Liver (tissue), 9 donors: ENCODE data around the gene CILP. TPM values are rescaled to one million over a fixed set of nuclear protein-coding genes. Genes with fewer than 3 reads are reported as not detected.
A peak's percentile ranks its signal among the peaks of the same experiment; 100 is the strongest.

Experiments used
- DNase-seq: peaks from one replicate; pipeline ENCODE4 v3.0.0-alpha.2; 2017; ENCODE audit warnings: low spot score
- H3K27ac ChIP-seq, 2 donors: one replicate each; pipeline ENCODE4 v1.7.0; 2013; ENCODE audit warnings: inconsistent platforms in 2 of 2, low read length in 2 of 2, control low read depth in 1 of 2, low read depth in 1 of 2, mild to moderate bottlenecking in 1 of 2
- H3K27me3 ChIP-seq, 4 donors: one replicate each; pipeline versions ENCODE4 v1.6.1 to v1.7.0; 2013; ENCODE audit warnings: low read length in 3 of 4, inconsistent platforms in 1 of 4, mild to moderate bottlenecking in 1 of 4, moderate library complexity in 1 of 4; ENCODE audit not compliant: control insufficient read depth in 4 of 4, insufficient read depth in 4 of 4
- H3K36me3 ChIP-seq, 4 donors: one replicate each; pipeline versions ENCODE4 v1.6.1 to v1.7.0; 2013; ENCODE audit warnings: low read length in 3 of 4, mild to moderate bottlenecking in 3 of 4, low read depth in 1 of 4, moderate library complexity in 1 of 4; ENCODE audit not compliant: control insufficient read depth in 4 of 4, insufficient read depth in 3 of 4
- H3K4me1 ChIP-seq, 4 donors: one replicate each; pipeline versions ENCODE4 v1.6.1 to v1.7.0; 2013; ENCODE audit warnings: low read length in 3 of 4, mild to moderate bottlenecking in 3 of 4, moderate library complexity in 1 of 4; ENCODE audit not compliant: control insufficient read depth in 4 of 4, insufficient read depth in 4 of 4
- H3K4me3 ChIP-seq, 3 donors: one replicate each; pipeline versions ENCODE4 v1.6.1 to v1.7.0; 2013; ENCODE audit warnings: low read length in 3 of 3, control low read depth in 1 of 3, low read depth in 1 of 3, mild to moderate bottlenecking in 1 of 3
- H3K9ac ChIP-seq, 2 donors: one replicate each; pipeline ENCODE4 v1.7.0; 2013; ENCODE audit warnings: low read length in 2 of 2, mild to moderate bottlenecking in 2 of 2, moderate library complexity in 2 of 2, control low read depth in 1 of 2, low read depth in 1 of 2
- H3K9me3 ChIP-seq, 4 donors: one replicate each; pipeline versions ENCODE4 v1.6.1 to v1.7.0; 2013; ENCODE audit warnings: low read length in 3 of 4; ENCODE audit not compliant: control insufficient read depth in 4 of 4
- EGR1 ChIP-seq, 2 donors: IDR thresholded peaks; 2 replicates each; pipeline ENCODE4 v1.6.1; 2016 to 2018; ENCODE audit warnings: antibody characterized with exemption in 2 of 2, low read depth in 2 of 2
- FOXA1 ChIP-seq: IDR thresholded peaks from 2 replicates; pipeline ENCODE4 v1.6.1; 2016; ENCODE audit warnings: antibody characterized with exemption
- FOXA2 ChIP-seq: IDR thresholded peaks from 2 replicates; pipeline ENCODE4 v1.6.1; 2016; ENCODE audit warnings: antibody characterized with exemption
- GABPA ChIP-seq, 2 donors: IDR thresholded peaks in 1 of 2; conservative IDR thresholded peaks in 1 of 2; 2 replicates each; pipeline ENCODE4 v1.6.1; 2016; ENCODE audit warnings: antibody characterized with exemption in 2 of 2, mild to moderate bottlenecking in 1 of 2, moderate library complexity in 1 of 2
- HNF4A ChIP-seq, 2 donors: conservative IDR thresholded peaks; 2 replicates each; pipeline ENCODE4 v1.6.1; 2016; ENCODE audit warnings: antibody characterized with exemption in 2 of 2, mild to moderate bottlenecking in 2 of 2
- HNF4G ChIP-seq: IDR thresholded peaks from 2 replicates; pipeline ENCODE4 v1.6.1; 2016; ENCODE audit warnings: antibody characterized with exemption
- JUND ChIP-seq, 2 donors: IDR thresholded peaks; 2 replicates each; pipeline ENCODE4 v1.6.1; 2016; ENCODE audit warnings: antibody characterized with exemption in 2 of 2
- MAX ChIP-seq: IDR thresholded peaks from 2 replicates; pipeline ENCODE4 v1.6.1; 2016; ENCODE audit warnings: antibody characterized with exemption
- NR2F2 ChIP-seq: IDR thresholded peaks from 2 replicates; pipeline ENCODE4 v1.6.1; 2016; ENCODE audit warnings: antibody characterized with exemption
- RAD21 ChIP-seq, 2 donors: IDR thresholded peaks; 2 replicates each; pipeline ENCODE4 v1.6.1; 2016; ENCODE audit warnings: antibody characterized with exemption in 2 of 2, mild to moderate bottlenecking in 2 of 2
- REST ChIP-seq: IDR thresholded peaks from 2 replicates; pipeline ENCODE4 v1.6.1; 2016; ENCODE audit warnings: antibody characterized with exemption, mild to moderate bottlenecking
- RXRA ChIP-seq, 2 donors: IDR thresholded peaks; 2 replicates each; pipeline ENCODE4 v1.6.1; 2017 to 2018; ENCODE audit warnings: antibody characterized with exemption in 2 of 2, mild to moderate bottlenecking in 1 of 2
- SP1 ChIP-seq: IDR thresholded peaks from 2 replicates; pipeline ENCODE4 v1.6.1; 2018; ENCODE audit warnings: antibody characterized with exemption, mild to moderate bottlenecking
- TAF1 ChIP-seq: conservative IDR thresholded peaks from 2 replicates; pipeline ENCODE4 v1.6.1; 2016; ENCODE audit warnings: antibody characterized with exemption, mild to moderate bottlenecking
- YY1 ChIP-seq: IDR thresholded peaks from 2 replicates; pipeline ENCODE4 v1.6.1; 2016; ENCODE audit warnings: antibody characterized with exemption, mild to moderate bottlenecking
- whole genome bisulfite sequencing: extraction: QIAGEN DNeasy Blood & Tissue Kit; methylation state at CpG from one replicate; pipeline ENCODE4 v1.1.7; 2013; 5-methylcytosine and 5-hydroxymethylcytosine counted together
- polyA plus RNA-seq, 2 donors: library from polyadenylated mRNA; stranded (reverse) in 1 of 2; unstranded in 1 of 2; fragments of 200-250 nt in 1 of 2; fragments of >200 nt in 1 of 2; fragmentation: Nextera tagmentation in 1 of 2; extraction: Ambion mirVana in 1 of 2; gene quantifications; one replicate each; pipeline versions ENCODE4 v1.2.1 to v1.2.3, GENCODE V29; 2013 to 2015
- total RNA-seq, 2 donors: library from RNA; depleted of rRNA; stranded (reverse); fragments of >200 nt; gene quantifications; one replicate each; pipeline ENCODE4 v1.2.3, GENCODE V29; 2014
- TF ChIP-seq, protein P1 (sequence below): fragments of 150-350 bp; IDR thresholded peaks from 2 replicates; pipeline ENCODE4 v1.5.1; 2017; ENCODE audit warnings: improper control_type of control experiment, low read depth, low read length; ENCODE audit not compliant: missing input control
- TF ChIP-seq, protein P2 (sequence below): IDR thresholded peaks from 2 replicates; pipeline ENCODE4 v1.6.1; 2016; ENCODE audit warnings: antibody characterized with exemption
- donor health status: healthy.
- donor health status: healthy.
- donor health status: healthy.
- donor health status: healthy.
- donor health status: healthy.

CILP gene
- total and polyA plus RNA-seq, 4 donors = 0.28 to 2.6 (median 0.44) TPM

- TF ChIP-seq HNF4G (no peak), JUND (IDR thresholded peaks at IDR 0.05) (no peak), HNF4A (conservative IDR thresholded peaks at IDR 0.05) (no peak), MAX (no peak), EGR1 (IDR thresholded peaks at IDR 0.05; ENCODE audit: low read depth in 2 of 2) (no peak), TAF1 (no peak), YY1 (no peak), FOXA2 (no peak), GABPA (IDR thresholded peaks at IDR 0.05 in 1 of 2, conservative IDR thresholded peaks at IDR 0.05 in 1 of 2) (no peak), FOXA1 (no peak), REST (no peak), RXRA (IDR thresholded peaks at IDR 0.05) (no peak)
- TF ChIP-seq, protein P1, sequence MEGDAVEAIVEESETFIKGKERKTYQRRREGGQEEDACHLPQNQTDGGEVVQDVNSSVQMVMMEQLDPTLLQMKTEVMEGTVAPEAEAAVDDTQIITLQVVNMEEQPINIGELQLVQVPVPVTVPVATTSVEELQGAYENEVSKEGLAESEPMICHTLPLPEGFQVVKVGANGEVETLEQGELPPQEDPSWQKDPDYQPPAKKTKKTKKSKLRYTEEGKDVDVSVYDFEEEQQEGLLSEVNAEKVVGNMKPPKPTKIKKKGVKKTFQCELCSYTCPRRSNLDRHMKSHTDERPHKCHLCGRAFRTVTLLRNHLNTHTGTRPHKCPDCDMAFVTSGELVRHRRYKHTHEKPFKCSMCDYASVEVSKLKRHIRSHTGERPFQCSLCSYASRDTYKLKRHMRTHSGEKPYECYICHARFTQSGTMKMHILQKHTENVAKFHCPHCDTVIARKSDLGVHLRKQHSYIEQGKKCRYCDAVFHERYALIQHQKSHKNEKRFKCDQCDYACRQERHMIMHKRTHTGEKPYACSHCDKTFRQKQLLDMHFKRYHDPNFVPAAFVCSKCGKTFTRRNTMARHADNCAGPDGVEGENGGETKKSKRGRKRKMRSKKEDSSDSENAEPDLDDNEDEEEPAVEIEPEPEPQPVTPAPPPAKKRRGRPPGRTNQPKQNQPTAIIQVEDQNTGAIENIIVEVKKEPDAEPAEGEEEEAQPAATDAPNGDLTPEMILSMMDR = no peak
- TF ChIP-seq, protein P2, sequence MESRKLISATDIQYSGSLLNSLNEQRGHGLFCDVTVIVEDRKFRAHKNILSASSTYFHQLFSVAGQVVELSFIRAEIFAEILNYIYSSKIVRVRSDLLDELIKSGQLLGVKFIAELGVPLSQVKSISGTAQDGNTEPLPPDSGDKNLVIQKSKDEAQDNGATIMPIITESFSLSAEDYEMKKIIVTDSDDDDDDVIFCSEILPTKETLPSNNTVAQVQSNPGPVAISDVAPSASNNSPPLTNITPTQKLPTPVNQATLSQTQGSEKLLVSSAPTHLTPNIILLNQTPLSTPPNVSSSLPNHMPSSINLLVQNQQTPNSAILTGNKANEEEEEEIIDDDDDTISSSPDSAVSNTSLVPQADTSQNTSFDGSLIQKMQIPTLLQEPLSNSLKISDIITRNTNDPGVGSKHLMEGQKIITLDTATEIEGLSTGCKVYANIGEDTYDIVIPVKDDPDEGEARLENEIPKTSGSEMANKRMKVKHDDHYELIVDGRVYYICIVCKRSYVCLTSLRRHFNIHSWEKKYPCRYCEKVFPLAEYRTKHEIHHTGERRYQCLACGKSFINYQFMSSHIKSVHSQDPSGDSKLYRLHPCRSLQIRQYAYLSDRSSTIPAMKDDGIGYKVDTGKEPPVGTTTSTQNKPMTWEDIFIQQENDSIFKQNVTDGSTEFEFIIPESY = no peak
- Histone ChIP-seq H3K9ac (no peak overlapping the region), H3K36me3 (peaks cover 4 to 31% (median 14%) of the 10 kb centered on the region in 4 donors), H3K27ac (peak overlapping the region; percentile 85 to 87), H3K4me3 (no peak overlapping the region), H3K4me1 (peaks cover 12 to 28% (median 15%) of the 10 kb centered on the region in 4 donors), H3K27me3 (no peaks in the 10 kb centered on the region), H3K9me3 (no peaks in the 10 kb centered on the region)
- WGBS = 97% methylated on average over 5 of the region's 5 CpGs
- no peak for DNase-seq
Measured at GRCh38 chr15:65172531-65172930, 38.7 kb downstream of the CILP start.

DNA sequence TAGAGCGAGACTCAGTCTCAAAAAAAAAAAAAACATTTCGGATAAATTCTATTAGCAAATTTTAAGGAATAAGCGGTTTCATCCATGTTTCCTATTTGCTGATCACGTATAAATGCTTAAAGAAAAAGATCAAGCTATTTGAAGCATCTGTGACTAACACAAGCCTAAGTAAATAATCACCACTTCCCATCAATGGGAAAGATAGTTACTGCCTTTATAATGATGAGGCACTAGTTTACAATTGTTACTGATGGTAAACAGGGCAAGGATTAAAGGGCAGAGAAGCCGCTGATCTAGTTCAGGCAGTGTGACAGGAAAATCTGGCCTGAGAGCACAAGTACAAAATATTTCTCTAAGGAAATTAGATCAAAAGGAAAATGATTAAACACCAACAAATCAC is 39.8 kb downstream of the CILP start:
- Histone ChIP-seq H3K27ac (peak overlapping the region; percentile 86 to 87), H3K36me3 (peaks cover 2 to 21% (median 8%) of the 10 kb centered on the region in 4 donors)
- TF ChIP-seq REST (peak; percentile 82), MAX (peak; percentile 43), RAD21 (IDR thresholded peaks at IDR 0.05) (peak; percentile 17 to 31), NR2F2 (no peak), FOXA2 (peak; percentile 98), EGR1 (IDR thresholded peaks at IDR 0.05; ENCODE audit: low read depth in 2 of 2) (no peak), GABPA (IDR thresholded peaks at IDR 0.05 in 1 of 2, conservative IDR thresholded peaks at IDR 0.05 in 1 of 2) (peak in 1 of 2 donors; percentile 37), SP1 (peak; percentile 69), HNF4A (conservative IDR thresholded peaks at IDR 0.05) (peak; percentile 80 to 96), JUND (IDR thresholded peaks at IDR 0.05) (peak; percentile 35 to 83), RXRA (IDR thresholded peaks at IDR 0.05) (peak; percentile 36 to 81)
- TF ChIP-seq, protein P1 = no peak

More for the DNA sequence above, 39.8 kb downstream of the CILP start:
- H3K4me1 ChIP-seq = peaks cover 14 to 34% (median 19%) of the 10 kb centered on the region in 4 donors
- no peak for DNase-seq
- 67% methylated on average over 5 of the region's 5 CpGs for WGBS
- H3K9me3 ChIP-seq = no peaks in the 10 kb centered on the region
- no peak overlapping the region for H3K4me3 ChIP-seq
- H3K9ac ChIP-seq = no peak overlapping the region
- no peaks in the 10 kb centered on the region for H3K27me3 ChIP-seq
